Astrocyte (in vitro differentiated cells and primary cell): ENCODE results near the gene PAX5.

Experiments used
- CTCF ChIP-seq: IDR thresholded peaks from 2 replicates; pipeline ENCODE4 v1.5.1; 2011; ENCODE audit warnings: low read depth, mild to moderate bottlenecking, inconsistent platforms, low read length, moderate library complexity; ENCODE audit not compliant: insufficient read depth
- EZH2 ChIP-seq: IDR thresholded peaks from 2 replicates; pipeline ENCODE4 v1.6.1; 2012; ENCODE audit warnings: mild to moderate bottlenecking, low read length, inconsistent platforms; ENCODE audit not compliant: insufficient read depth

- TF ChIP-seq CTCF (no peak), EZH2 (no peak)
These were observed 190.1 kb downstream of the PAX5 start for GRCh38 chr9:36843964-36844363.
